SKM-1 (cell line): ENCODE measurements around the gene MS4A1.
"Not testable (repeated sequence)": the region's sequence is repeated elsewhere in the genome, so short reads cannot be mapped to it uniquely, and the experiment has no call there.

ENCODE experiments used
- DNase-seq: peaks from one replicate; lab custom pipeline; 2025; ENCODE audit not compliant: unreplicated experiment; lab: John Stamatoyannopoulos, UW

MS4A1 gene

DNA sequence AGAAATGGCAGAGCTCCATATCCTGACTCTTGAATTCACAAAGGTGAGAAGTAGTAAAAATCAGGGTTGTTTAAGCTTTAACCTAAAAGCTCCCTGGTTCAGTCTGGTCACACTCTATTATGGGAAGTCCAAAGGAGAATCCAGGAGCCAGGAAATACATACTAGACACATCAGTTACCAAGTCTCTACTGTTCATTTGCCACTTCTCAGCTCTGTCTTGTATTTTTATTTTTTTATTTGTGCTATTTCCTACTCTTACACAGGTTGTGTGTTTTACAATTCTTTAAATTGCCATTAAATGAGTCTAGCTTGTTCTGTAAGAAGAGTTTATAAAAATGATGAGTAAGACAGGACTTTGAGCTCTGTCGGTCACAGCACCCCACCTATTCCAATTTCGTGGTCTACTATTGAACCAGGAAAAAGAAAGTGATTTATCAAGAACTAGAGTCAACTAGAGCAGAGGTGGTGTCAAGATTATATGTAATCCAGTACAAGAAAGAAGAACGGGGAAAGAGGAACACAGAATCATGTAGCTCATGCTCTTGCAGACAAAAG lies 46.7 kb downstream of the MS4A1 start:
- no peak for DNase-seq

DNA sequence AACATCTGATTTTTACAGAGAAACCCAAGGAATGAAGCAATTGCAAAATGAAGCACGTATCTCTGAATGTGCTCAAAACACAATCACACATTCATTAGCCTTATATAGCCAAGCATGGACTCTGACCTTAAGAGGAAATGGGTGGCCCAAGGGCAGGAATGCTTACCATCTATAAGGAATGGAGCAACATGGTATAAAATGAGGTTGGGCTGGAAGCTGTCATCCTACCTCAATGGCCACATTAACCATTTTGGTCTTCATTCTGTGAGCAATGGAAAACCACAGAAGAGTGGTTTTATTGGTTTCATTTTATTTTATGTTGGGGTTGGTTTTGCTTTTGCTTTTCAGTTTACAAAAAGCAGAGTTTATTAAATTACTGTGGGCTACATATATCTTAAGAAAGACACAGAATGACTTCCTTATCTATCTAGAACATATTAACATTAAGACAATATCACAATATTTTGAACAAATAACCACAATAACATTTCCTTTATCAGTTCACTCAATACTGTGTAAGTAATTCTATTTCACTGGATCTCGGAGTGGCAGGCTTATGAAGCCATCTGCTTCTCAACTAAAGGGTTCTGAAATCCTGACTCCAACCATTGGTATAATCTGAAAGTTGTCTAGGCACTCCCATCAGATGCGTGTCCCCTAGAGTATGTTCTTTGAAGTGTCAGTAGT lies 48.7 kb downstream of the MS4A1 start:
- no peak for DNase-seq

DNA sequence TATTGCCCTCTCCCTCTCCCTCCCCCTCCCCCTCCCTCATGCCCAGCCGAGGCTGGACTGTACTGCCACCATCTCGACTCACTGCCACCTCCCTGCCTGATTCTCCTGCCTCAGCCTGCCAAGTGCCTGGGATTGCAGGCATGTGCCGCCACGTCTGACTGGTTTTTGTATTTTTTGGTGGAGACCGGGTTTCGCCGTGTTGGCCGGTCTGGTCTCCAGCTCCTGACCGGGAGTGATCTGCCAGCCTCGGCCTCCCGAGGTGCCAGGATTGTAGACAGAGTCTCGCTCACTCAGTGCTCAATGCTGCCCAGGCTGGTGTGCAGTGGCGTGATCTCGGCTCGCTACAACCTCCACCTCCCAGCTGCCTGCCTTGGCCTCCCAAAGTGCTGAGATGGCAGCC lies 54.0 kb downstream of the MS4A1 start:
- DNase-seq, result not testable (repeated sequence)

DNA sequence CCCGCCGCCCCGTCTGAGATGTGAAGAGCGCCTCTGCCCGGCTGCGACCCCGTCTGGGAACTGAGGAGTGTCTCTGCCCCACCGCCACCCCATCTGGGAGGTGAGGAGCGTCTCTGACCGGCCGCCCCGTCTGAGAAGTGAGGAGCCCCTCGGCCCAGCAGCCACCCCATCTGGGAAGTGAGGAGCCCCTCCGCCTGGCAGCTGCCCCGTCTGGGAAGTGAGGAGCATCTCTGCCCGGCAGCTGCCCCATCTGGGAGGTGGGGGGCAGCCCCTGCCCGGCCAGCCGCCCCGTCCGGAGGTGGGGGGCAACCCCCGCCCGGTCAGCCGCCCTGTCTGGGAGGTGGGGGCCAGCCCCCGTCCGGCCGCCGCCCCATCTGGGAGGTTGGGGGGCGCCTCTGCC lies 54.6 kb downstream of the MS4A1 start:
- DNase-seq, result not testable (repeated sequence)

DNA sequence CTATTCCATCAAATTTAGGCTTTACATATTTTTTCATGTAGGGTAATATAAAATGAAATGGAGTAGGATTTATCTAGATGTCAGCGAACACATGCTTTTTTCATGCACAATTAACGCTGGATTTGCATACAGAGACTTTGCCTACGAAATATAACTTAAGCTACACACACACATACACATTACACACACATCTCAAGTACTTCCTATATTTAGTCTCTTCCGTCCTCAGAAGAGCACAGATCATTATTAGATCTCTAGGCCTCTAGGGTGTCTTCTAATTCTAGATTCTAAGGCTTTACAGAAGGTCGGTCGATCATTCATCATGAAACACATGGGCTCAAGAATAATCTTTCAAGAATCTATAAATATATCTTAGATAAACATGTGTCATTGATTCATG lies 55.7 kb downstream of the MS4A1 start:
- no peak for DNase-seq

DNA sequence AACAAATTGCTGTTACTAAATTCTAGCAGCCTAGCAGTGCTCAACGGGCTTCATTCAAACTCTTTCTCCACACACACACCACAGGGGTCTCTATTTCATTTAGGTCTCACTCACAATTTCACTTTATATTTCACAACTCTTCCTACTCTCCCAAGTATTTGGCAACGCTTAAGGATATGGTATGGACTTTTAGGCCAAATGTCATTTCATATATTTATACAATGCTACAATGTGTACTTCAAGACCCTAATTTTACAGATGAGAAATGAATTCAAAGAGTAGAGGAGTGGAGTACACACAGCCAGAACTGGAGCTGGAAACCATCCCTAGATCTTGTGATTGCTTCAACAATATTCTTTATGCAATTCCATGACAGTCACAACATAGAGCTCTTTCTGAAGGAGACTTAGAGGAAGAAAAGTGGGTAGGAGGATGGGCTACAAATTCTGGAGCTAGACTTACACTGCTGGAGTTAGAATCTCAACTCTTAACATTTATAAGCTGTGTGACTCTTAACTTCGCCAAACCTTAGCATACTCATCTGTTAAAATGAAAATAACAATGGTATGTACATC lies 57.1 kb downstream of the MS4A1 start:
- no peak for DNase-seq

DNA sequence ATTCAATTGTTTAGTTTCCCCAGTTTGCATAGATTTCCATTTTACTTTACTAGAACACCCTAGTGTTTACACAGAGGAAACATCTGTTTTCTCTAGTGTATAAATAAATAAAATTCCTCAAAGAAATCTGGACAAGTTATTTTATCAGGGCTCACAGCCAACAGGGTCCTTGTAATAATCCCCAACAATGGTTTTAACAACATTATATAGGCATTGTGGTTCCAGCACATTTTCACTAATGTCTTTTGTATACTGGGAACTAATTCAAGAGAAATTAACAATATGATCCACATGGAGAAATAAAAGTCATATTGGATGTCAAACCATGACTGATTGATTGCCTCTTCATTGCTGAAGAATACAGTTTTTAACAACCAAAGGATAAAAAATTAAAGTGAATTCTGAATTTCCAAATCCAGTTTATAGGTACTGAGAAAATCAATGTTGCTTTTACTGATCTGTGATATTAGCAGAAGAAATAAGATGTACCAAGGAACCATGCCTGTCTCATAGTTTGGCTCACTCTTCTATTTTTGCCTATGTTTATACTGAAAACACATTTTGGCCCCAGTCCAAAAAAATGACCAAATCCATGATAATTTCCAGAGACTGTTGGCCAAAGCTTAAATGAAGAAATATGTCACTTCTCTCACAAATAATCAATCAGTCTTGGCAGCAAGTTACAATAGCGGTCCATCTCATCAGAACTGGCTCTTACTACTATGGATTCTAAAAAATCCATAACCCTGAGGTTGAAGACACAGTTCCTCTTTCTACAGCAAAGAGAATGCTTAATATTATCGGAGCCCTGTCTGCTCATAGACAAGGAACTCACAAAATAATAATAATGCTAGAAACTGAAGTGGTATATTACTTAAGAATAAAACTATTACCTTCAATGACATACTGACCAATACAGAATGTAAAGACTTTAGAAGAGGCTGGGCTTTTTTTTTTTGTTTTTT lies 58.1 kb downstream of the MS4A1 start:
- DNase-seq, result no peak

DNA sequence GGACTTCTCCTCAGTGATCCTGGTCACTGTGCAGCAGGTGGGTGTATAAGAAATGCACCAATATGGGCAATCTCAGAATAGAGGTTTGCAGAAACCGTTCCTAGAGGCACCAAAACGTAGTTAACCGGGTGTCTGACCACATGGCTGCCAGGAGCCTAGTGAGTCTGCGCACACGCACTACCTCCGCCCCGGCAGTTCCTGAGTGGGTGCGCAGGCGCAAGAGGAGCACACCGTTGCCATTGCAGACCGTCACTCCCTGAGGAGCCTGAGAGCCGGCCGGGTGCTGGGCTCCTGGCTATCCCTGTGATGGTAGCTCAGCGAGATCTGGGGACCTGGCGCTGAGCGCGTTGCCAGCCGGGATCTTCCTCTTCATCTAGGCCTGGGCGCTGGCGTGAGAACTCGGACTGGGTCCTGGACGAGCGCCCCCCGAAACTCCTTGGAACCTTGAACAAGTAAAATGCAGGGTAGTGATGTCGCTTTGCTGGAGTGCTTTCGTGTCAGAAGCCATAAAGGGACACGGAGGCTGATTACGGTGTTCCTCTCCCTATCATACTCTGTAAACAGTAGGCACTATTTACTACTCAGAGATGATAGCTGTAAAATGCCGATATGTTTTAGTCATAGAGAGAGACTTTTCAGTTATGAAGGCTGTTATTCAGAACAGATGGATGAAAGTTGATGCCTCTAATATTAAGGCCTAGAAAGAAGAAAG lies 59.7 kb downstream of the MS4A1 start, which contains the start of gene MS4A13:
Gene MS4A13 (plus strand): TSS at position 249 of the 712 bp plus-strand sequence. CDS start 2,692 bp downstream, outside the sequence.
- DNase-seq, result no peak
